Measurements from ENCODE around the gene HBEGF.
"Not testable (repeated sequence)": the region's sequence is repeated elsewhere in the genome, so short reads cannot be mapped to it uniquely, and the experiment has no call there.

The HBEGF gene

GRCh38 chr5:140351609-140352334, 5.4 kb upstream of the HBEGF start:
- peak; percentile 92 for TF ChIP-seq CTCF (conservative IDR thresholded peaks at IDR 0.05; ENCODE audit: low read length)
- H3K4me3 ChIP-seq (ENCODE audit: low read length): no peak overlapping the region
- DNase-seq (ENCODE audit: low read depth): peak; percentile 63

- no peak overlapping the region for H3K4me3 ChIP-seq (ENCODE audit: low read length)
- TF ChIP-seq CTCF (conservative IDR thresholded peaks at IDR 0.05; ENCODE audit: low read length): no peak
- DNase-seq (ENCODE audit: low read depth): peak; percentile 31
Observed at GRCh38 chr5:140349244-140349643, 2.8 kb upstream of the HBEGF start.

- H3K4me3 ChIP-seq (ENCODE audit: low read length): no peak overlapping the region
- no peak for DNase-seq (ENCODE audit: low read depth)
- no peak for TF ChIP-seq CTCF (conservative IDR thresholded peaks at IDR 0.05; ENCODE audit: low read length)
Observed at GRCh38 chr5:140348104-140348503, 1.7 kb upstream of the HBEGF start.

- DNase-seq (ENCODE audit: low read depth): no peak
- TF ChIP-seq CTCF (conservative IDR thresholded peaks at IDR 0.05; ENCODE audit: low read length): no peak
- H3K4me3 ChIP-seq (ENCODE audit: low read length): no peak overlapping the region
Observed at GRCh38 chr5:140347360-140347759, 957 bp upstream of the HBEGF start.

- peak; percentile 48 for TF ChIP-seq CTCF (conservative IDR thresholded peaks at IDR 0.05; ENCODE audit: low read length)
- DNase-seq (ENCODE audit: low read depth): peak; percentile 55
- H3K4me3 ChIP-seq (ENCODE audit: low read length): peak overlapping the region; percentile 74
Observed at GRCh38 chr5:140345919-140346347, 470 bp downstream of the HBEGF start.

- DNase-seq (ENCODE audit: low read depth): no peak
- no peak for TF ChIP-seq CTCF (conservative IDR thresholded peaks at IDR 0.05; ENCODE audit: low read length)
- H3K4me3 ChIP-seq (ENCODE audit: low read length): peak overlapping the region; percentile 74; the same call in 1 of the 2 replicates
Observed at GRCh38 chr5:140344683-140345423, 1.6 kb downstream of the HBEGF start.

GRCh38 chr5:140343849-140344248, 2.6 kb downstream of the HBEGF start:
- DNase-seq (ENCODE audit: low read depth); H3K4me3 ChIP-seq (ENCODE audit: low read length): not testable (repeated sequence)
